GM18502 (cell line): ENCODE measurements around the gene MYO18A.

Experiments used
- ATAC-seq: cut with Tn5 transposase; IDR thresholded peaks from one replicate; pipeline ENCODE4 v1.9.1; 2021; ENCODE audit warnings: mild to moderate bottlenecking; ENCODE audit not compliant: unreplicated experiment, poor library complexity

The MYO18A gene

GRCh38 chr17:29110372-29110757 lies 69.8 kb downstream of the MYO18A start:
- no peak for ATAC-seq

GRCh38 chr17:29109477-29110371 lies 70.5 kb downstream of the MYO18A start:
- no peak for ATAC-seq

GRCh38 chr17:29108823-29109476 lies 71.2 kb downstream of the MYO18A start:
- ATAC-seq = no peak

- no peak for ATAC-seq
Measured at GRCh38 chr17:29107933-29108822, 72.0 kb downstream of the MYO18A start.

- no peak for ATAC-seq
Measured at GRCh38 chr17:29107084-29107483, 73.1 kb downstream of the MYO18A start.

- ATAC-seq = no peak
Measured at GRCh38 chr17:29103341-29103740, 76.9 kb downstream of the MYO18A start.

- ATAC-seq = no peak
Measured at GRCh38 chr17:29102741-29103181, 77.4 kb downstream of the MYO18A start.

- no peak for ATAC-seq
Measured at GRCh38 chr17:29102046-29102445, 78.2 kb downstream of the MYO18A start.

- no peak for ATAC-seq
Measured at GRCh38 chr17:29100296-29100695, 79.9 kb downstream of the MYO18A start.

- no peak for ATAC-seq
Measured at GRCh38 chr17:29099527-29099926, 80.7 kb downstream of the MYO18A start.

- ATAC-seq = no peak
Measured at GRCh38 chr17:29096094-29096493, 84.1 kb downstream of the MYO18A start.

GRCh38 chr17:29095439-29095838 lies 84.8 kb downstream of the MYO18A start:
- ATAC-seq = no peak

- no peak for ATAC-seq
Measured at GRCh38 chr17:29094101-29094708, 86.0 kb downstream of the MYO18A start.

GRCh38 chr17:29093090-29093871 lies 86.9 kb downstream of the MYO18A start:
- ATAC-seq = no peak

- no peak for ATAC-seq
Measured at GRCh38 chr17:29091606-29092289, 88.5 kb downstream of the MYO18A start.

GRCh38 chr17:29090750-29091605 lies 89.2 kb downstream of the MYO18A start:
- no peak for ATAC-seq

GRCh38 chr17:29090108-29090507 lies 90.1 kb downstream of the MYO18A start:
- ATAC-seq = no peak

GRCh38 chr17:29089601-29090044 lies 90.6 kb downstream of the MYO18A start:
- no peak for ATAC-seq
